Subcutaneous adipose tissue (tissue), 4 donors: ENCODE measurements around the gene SCP2. TPM values are rescaled to one million over a fixed set of nuclear protein-coding genes. Genes with fewer than 3 reads are reported as not detected.

ENCODE experiments used
- CTCF ChIP-seq: fragments of 450-650 bp; IDR thresholded peaks from one replicate; pipeline ENCODE4 v1.5.1; 2016; ENCODE audit warnings: low read depth, mild to moderate bottlenecking, control low read depth, antibody characterized with exemption, moderate library complexity
- total RNA-seq, 4 donors: library from RNA; depleted of rRNA; stranded (reverse); fragments of >200 nt; gene quantifications; one replicate each; pipeline ENCODE4 v1.1.0, GENCODE V29; 2016

Gene SCP2
- total RNA-seq, 4 donors from 2014 or later: 152 to 223 (median 170) TPM

GRCh38 chr1:53076165-53076564 lies 149.1 kb downstream of the SCP2 start:
- no peak for TF ChIP-seq CTCF

- no peak for TF ChIP-seq CTCF
These were observed 149.9 kb downstream of the SCP2 start for GRCh38 chr1:53076721-53077598.

- TF ChIP-seq CTCF: no peak
These were observed 150.5 kb downstream of the SCP2 start for GRCh38 chr1:53077599-53077965.

- TF ChIP-seq CTCF: no peak
These were observed 151.4 kb downstream of the SCP2 start for GRCh38 chr1:53078333-53079101.

GRCh38 chr1:53079251-53079650 lies 152.2 kb downstream of the SCP2 start:
- no peak for TF ChIP-seq CTCF

GRCh38 chr1:53080041-53080440 lies 153.0 kb downstream of the SCP2 start:
- TF ChIP-seq CTCF: no peak

- TF ChIP-seq CTCF: no peak
These were observed 153.7 kb downstream of the SCP2 start for GRCh38 chr1:53080769-53081168.
